ENCODE data around the gene TESMIN.
A peak's percentile ranks its signal among the peaks of the same experiment; 100 is the strongest.

The TESMIN gene

DNA sequence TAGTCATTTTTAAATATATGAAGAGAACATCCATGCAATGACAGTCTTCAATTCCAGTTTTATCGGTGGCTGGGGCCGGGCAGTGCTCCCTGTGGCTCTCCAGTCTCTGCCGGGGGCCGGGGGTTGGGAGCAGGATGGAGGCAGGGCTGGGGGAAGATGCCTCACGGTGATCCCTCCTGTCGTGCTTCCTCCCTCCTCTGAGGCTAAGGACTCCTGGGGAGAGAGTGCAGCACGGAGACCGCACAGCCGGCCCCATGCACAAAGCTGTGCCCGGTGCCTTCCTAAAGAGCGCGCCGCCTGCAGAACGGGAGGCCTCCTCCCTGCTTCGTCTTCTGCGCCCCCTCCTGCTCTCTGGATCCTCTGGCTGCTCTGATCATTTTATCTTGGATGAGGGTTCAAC, 46.4 kb downstream of the TESMIN start:
- no peak for DNase-seq

DNA sequence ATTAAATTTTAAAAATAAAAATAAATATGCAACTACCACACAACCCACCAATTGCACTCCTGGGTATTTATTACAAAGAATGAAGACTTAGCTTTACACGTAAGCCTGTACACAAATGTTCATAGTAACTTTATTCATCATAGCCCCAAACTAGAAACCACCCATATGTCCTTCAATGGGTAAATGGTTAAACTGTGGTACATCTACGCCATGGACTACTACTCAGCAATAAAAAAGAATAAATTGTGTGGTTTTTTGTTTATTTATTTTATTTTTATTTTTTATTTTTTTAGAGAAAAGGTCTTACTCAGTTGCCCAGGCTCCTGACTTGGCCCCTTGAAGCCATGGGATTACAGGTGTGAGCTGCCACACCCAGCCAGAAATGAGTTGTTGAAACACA, 52.3 kb downstream of the TESMIN start:
- no peak for DNase-seq

DNA sequence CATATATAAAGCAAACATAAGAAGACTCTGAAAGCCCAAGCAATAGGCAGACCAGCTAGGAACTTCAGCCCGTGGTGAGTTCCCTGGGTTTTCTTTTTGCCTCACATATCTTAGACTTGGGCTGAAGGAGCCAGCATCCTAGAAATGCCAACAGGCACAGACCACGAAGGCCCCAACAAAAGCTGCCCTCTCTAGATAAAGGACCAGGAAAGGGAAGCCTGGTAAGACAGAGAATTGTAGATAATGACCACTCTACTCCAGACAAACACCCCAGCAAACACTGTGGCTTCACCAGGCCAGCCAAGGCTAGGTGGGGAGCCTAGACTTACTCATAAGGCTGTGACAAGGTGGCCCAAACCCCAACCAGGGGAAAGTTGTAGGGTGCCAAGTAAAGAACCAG, 55.8 kb downstream of the TESMIN start:
- DNase-seq = no peak

DNA sequence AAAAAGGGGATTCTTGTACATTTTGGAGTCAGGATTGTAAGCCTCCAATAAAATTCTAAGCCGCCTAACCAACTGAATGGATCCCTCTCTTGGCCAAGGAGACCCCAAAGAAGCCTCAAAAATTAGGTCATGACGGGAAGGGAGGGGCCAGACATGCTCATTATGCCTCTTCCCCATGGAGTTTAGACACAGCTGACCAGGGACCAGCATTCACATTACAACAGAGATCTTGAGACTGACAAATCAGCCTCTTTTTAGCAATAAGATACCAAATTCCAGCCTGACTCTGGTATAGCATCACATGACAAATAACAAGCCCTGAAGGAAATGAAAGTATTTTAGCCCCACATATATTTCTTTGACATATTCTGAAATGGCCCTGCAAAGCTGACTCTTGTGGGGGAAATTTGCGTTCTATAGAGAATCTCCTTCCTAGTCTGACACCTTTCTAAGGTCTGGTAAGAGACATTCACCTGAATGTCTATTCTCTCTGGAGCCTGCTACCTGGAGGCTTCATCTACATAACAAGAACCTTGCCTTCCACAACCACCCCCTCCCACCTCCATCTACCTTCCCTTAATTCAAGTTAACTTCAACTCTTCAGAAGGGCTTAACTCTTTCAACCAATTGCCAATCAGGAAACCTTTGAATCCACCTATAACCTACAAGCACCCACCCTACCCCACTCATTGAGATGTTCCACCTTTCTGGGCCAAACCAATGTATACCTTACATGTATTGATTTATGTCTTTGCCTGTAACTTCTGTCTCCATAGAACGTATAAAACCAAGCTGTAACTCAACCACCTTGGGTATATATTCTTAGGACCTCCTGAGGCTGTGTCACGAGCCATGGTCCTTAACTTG, 56.7 kb downstream of the TESMIN start:
- no peak for DNase-seq

DNA sequence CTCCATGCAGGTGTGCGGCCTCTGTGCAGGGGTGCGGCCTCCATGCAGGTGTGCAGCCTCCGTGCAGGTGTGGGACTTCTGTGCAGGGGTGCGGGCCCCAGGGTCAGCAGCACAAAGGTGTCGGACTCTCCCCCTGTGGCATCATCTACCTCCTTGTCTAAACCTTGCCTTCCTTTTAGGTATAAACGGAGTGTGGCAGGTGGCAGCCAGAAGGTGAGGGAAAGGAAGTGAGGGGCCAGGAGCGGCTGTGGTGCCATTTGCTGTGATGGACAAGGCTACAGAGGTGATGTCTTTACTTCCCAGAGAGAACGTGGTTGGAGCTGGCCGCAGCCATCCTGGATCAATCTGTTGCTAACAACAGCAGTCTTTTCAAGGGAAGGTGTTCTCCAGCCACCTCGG, 57.8 kb downstream of the TESMIN start:
- DNase-seq = no peak

DNA sequence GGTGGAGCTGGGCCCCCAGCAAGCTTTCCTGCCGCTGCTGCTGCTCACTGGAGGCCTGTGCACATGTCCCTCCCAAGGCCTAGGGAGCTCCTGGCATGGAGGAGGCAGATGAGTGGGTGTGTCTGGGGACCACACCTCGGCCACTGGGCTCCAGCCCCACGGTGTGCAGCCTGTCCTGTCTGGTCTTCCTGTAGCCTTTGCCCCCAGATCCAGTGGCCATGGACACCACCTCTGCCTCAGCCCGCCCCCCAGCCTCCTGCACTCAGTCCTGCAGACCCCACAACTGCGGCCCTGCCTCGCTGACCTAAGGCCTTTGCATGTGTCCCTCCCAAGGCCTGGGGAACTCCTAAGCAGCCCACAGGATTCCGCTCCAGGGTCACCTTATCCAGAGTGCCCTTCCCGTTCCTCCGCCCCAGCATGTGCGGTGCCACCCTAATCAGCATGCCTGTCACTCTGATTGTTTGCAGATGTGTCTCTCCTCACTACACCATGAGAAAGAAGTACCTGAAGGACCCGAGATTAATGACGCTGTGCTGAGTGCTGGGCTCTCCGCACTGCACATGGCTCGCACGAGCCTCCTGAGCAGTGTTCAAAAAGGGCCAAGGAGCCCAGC, 58.3 kb downstream of the TESMIN start:
- DNase-seq = no peak

DNA sequence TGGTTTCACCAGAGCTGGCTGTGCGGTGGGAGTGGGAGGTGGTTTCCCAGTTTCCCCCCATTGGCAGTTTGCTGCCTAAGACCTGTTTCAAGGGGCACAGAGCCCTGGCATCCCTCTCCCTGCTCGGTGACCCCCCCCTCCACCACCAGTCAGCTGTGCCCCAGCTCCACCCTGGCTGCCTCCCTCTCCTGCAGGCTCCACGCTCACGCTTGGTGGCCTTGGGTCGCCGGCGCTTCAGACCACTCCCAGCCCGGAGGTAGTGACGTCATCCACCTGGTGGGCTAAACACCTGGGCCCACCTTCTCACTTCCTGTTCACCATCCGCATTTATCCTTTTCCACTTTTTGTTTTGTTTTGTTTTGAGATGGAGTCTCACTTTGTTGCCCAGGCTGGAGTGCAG, 59.2 kb downstream of the TESMIN start:
- no peak for DNase-seq

DNA sequence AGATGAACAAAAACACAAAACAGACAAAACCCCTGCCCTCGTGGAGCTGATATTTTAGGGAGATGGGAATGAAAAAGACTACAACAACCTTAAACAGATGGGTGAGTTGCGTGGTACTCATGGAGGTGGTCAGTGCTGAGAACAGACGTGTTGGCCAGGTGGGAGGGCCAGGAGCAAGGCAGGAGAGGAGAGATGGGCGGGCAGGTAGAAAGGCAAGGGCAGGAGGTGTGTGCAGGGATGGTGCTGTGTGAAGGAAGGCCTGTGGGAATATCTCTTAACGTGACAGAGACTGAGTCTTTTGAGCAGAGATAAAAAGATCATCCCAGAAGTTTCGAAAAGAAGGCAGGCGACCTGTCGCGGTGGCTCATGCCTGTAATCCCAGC, 59.9 kb downstream of the TESMIN start:
- DNase-seq = no peak

DNA sequence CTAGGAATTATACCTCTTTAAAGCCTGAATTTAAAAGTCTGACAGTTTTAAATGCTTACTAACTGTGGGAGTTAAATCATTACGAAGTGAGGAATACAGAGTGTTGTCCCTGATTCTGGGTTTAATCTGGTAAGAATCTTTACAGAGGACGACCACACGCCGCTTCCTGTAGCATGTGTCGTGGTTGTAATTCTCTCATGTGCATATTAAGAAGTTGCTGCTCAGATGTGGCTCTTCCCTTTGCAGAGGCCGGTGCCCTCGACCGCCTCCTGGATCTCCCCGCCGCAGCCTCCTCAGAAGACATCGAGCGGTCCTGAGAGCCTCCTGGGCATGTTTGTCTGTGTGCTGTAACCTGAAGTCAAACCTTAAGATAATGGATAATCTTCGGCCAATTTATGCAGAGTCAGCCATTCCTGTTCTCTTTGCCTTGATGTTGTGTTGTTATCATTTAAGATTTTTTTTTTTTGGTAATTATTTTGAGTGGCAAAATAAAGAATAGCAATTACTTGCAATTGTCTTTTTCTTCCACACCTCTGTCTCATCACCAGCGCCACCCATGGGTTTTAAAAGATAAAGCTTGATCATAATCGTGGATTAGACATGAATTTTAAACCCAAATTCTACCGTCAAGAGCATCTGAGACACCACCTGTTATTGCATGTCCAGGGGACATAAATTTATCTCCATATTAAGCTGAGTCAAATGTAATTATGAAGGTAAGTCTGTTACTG, 60.5 kb downstream of the TESMIN start:
- no peak for DNase-seq

DNA sequence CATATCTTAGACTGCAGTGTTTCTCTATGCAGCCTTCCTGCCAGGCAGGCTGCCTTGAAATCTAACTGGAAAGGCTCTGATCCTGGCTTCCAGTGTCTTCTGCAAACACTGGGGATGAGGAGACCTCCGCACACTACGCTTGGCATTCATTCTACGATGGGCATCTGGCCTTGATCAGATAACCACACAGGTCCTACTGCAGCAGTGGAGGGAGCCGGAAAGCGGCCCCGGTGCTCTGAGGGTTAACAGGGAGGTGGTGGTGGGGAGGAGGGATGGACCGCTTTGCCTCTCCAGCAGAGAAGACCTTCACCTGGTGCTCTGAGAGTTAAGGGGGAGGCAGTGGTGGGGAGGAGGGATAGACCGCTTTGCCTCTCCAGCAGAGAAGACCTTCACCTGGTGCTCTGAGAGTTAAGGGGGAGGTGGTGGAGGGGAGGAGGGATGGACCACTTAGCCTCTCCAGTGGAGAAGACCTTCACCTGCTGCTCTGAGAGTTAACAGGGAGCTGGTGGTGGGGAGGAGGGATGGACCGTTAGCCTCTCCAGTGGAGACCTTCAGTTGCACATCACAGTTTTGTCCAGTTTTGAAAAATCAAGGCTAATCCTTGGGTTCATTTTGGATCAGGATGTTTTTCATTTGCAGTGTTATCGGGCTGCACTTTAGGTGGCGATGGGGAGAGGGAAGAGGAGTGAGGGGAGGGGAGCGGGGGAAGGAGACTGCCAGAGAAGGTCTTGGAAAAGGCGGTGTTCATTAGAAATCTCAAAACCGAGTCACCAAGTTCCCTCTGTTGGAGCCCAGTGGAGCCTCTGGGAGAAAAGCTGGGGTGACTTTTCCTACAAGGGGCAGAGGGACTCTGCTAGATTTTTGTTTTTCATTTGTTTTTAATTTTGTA, 61.3 kb downstream of the TESMIN start:
- no peak for DNase-seq

DNA sequence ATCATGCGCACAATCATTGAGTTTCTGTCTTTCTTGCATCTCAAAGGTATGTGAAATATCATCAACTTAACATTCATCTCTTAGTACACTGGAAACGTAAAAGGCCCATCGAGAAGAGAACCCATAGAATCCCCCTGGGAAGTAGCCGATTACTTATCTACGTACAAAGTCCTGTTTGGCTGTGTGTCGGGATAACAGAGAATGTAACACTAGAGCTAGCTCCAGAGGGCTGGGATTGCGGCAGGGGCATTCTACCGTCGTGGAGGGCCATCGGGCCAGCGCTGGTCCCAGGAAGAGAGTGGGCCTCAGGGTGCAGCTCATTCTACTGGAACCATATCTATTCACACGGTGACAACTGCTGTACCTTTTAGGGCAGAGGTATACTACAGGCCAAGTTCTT, 62.4 kb downstream of the TESMIN start:
- DNase-seq = no peak

DNA sequence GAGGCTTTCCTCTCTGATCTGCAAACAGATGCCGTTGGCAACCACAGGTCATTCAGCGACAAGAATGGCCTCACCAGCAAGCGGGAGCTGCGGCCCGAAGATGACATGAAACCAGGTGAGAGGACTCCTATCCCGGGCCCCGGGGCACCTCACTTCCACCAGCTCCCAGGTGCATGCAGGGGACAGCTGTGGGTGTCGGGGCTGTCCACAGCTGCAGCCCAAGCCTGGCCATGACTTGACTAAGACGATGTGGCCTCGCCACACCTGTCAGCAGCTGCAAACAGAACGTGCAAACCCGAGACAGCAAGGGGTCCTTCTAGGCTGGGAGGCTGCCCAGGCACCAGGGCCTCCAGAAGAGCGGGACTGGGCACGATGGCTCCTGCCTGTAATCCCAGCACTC, 63.3 kb downstream of the TESMIN start:
- DNase-seq = no peak

DNA sequence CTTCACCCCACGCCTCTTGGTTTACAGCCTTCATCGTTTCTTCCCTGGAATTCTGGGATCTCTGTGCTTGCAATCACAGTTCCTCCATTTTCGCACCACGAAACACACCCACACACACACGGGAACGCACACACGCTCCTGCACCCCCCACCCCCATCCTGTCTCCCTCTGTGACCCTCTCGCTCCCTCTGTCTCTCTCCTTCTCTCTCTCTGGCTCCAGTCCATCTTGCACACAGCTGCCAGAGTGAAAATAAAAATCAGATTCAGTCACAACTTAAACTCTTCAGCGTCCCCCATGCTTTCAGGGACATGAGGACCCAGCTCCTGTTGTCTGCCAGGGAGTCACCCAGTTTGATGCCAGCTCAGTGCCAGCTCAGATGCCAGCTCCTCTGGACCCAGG, 64.0 kb downstream of the TESMIN start:
- DNase-seq = no peak

DNA sequence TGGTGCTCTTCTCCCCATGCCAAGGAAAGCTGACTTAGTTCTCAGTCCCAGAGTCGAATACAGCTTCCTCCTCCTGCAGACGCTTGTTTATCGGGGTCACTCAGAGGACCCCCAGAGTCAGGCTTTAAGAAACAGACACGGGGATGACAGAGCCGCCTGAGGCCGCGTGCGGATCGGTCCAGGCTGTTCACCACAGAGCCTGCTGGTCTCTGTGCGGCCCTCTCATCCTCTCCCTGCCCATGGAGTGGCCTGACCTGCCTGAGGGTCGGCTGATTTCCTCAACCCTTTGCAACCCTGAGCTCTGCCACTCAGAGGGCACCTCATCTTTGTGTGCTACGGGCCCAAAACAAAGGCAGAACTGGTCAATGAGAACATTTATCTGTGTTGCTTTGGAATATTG, 64.8 kb downstream of the TESMIN start:
- no peak for DNase-seq

DNA sequence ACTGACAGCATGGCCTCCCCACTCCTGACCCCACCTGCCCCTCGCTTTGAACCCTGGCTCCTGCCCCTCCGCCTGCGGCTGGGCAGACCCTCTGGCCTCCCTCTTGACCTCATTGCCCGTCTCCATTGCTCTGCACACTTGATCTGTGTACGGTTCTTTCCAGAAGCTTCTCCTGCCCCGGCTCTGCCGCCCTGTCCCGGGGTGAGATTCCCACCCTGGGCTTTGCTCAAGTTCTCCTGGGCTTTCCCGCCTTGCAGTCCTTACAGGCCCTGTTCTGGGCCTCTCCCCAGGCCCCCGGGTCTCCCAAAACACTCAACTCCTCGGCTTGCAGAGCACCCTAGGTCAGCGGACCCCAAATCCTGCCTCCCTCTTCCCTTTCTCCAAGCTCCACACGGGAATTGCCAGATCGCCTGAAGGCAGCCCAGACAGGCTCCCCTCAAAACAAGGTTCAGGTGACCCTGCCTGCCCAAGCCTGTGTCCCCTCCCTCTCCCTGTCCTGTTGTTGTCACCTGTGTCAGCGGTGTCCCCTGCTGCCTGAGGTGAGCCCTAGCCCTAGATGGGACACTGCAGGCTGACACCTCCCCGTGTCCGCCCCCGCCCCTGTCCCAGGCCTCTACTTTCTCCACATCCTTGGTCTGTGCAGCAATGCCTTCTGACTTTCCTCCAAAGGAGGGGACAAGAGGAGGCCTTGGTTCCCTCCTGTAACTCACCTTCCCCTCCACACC, 65.5 kb downstream of the TESMIN start:
- DNase-seq = no peak

DNA sequence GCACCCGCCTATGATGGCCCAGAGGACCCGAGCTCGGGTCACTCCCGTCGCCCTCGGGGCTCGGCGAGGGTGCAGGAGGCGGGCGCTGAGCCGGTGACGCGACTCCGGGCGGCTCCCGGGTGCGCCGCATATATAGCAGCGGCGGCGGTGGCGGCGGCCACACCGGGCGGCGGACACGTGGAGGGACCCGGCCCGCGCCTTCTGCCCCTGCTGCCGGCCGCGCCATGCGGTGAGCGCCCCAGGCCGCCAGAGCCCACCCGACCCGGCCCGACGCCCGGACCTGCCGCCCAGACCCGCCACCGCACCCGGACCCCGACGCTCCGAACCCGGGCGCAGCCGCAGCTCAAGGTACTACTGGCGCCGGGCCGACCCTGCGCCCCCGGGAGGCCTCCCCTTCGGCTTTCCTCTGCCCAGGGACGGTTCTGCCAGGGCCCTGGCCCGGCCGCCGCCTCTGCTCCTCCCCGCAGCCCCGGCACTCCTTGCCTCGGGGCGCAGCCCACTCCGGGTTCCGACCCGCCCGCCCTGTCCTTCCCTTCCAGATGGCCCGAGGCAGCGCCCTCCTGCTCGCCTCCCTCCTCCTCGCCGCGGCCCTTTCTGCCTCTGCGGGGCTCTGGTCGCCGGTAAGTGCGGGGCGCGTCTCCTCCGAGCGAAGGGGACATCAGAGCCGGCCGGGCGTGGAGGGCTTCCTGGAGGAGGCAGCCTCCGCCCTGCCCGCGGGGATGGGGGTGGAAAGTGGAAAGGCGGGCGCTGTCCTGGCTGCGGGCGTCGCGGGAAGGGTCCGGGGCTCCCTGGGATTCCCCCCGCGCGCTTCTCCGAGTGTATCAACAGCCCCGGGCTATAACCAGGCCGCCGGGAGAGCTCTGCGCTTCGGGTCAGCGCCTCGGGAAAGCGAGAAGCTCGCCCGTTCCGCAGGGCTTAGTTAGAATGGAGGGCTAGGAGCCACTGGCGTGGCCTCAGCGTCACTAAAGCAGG, 66.6 kb downstream of the TESMIN start, which contains the start of gene GAL:
TSS of gene GAL (plus strand) at position 160 of the 972 bp plus-strand sequence. CDS start at position 540, 380 bp downstream.
- DNase-seq = peak; percentile 64

DNA sequence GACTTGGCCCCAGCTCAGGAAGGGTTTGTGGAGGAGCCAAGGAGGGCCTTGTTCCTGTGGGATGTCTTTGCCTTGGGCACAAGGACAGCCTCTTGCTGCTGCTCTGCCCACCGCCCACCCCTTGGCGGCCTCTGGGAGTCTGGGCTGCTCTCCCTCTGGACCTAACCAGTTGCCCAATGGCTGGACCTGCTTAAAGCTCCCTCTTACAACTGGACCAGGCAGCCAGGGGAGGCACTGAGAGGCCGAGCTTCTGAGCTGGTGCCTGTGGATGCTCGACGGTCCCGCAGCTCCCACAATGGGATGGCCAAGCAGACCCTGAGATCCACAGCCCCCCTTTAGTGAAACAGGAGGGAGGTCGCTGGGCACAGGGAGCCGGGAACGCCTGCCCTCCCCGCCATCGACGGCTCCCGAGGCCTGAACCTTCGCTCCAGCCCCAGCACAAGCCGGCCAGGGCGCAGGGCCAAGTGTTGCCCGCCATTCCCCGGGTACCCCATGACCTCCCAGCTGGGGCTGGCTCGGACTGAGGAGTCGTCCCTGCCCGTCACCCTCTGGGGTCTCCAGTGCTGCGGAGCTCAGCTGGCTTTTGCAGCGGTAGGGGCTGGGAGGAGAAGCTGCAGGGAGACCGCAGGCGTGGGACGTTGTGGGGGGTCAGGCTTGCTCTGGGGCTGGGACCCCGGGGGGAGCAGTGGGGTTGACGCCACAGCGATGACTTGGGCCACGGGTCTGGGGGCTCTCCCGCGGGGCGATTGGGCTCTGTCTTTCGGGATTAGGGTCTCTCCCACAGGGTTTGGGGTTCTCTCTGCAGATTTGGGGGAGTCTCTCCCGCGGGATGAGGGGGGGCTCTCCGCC, 67.6 kb downstream of the TESMIN start:
- no peak for DNase-seq

DNA sequence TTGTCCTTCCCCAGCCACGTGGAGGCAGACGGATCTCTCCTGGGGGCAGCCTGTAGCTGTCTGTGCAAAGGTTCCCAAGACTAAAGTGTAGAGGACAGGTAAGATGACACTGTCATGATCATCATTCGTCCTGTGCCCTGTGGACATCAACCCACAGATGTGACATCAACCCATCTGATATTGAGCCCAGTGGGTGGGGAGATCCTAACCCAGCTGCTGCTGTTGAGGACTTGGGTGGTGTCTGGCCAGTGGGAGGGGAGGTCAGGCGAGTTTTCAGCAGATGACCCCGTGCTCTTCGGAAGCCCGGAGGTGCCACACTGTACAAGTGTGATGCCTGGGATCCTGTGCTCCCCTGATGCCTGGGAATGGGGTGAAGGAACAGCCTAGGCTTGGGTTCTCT, 68.2 kb downstream of the TESMIN start:
- no peak for DNase-seq

DNA sequence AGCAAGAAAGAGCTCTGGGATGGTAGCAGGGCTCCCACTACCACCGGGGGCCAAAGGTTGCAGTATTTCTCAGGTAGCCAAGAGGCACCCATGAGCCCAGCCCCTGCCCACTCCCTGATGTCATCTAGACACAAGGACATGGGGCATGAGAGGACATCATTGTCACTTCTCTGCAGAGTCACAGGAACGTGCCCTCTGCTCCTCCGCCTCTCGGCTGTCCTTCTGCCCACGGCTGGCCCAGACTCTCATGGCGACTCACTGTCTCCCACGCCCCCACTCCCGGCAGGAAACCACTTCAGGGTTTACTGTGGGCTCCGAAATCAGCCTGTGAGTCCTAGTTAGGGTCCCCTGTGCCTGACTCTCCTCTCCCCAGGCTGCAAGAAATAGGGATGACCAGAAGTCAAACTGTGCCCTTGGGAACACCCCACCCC, 68.8 kb downstream of the TESMIN start:
- DNase-seq = no peak

Measured in activated CD8-positive, alpha-beta memory T cell treated with anti-CD3 and anti-CD28 coated beads, Interleukin-2, amount 50 U/mL, for 48 hours (primary cell).